Islet of Langerhans (tissue), 1 donor: ENCODE data around the gene ATOH8.

Source experiments
- FAIRE-seq: peaks from one replicate; lab custom pipeline; 2011; peaks lifted over from hg19 to GRCh38; lab: Jason Lieb, UNC

The ATOH8 gene

GRCh38 chr2:85718885-85719492, 34.8 kb upstream of the ATOH8 start:
- no peak for FAIRE-seq

GRCh38 chr2:85719609-85720240, 34.1 kb upstream of the ATOH8 start:
- no peak for FAIRE-seq

GRCh38 chr2:85720533-85720932, 33.3 kb upstream of the ATOH8 start:
- FAIRE-seq = no peak

- no peak for FAIRE-seq
These were observed 32.1 kb upstream of the ATOH8 start for GRCh38 chr2:85721641-85722040.

GRCh38 chr2:85722519-85722918, 31.3 kb upstream of the ATOH8 start:
- FAIRE-seq = no peak

GRCh38 chr2:85723707-85724360, 30.0 kb upstream of the ATOH8 start:
- FAIRE-seq = no peak

- FAIRE-seq = no peak
These were observed 29.0 kb upstream of the ATOH8 start for GRCh38 chr2:85724731-85725181.

GRCh38 chr2:85725451-85725850, 28.3 kb upstream of the ATOH8 start:
- no peak for FAIRE-seq

GRCh38 chr2:85727798-85728197, 26.0 kb upstream of the ATOH8 start:
- no peak for FAIRE-seq

- FAIRE-seq = no peak
These were observed 25.4 kb upstream of the ATOH8 start for GRCh38 chr2:85728342-85728741.

GRCh38 chr2:85728883-85729824, 24.6 kb upstream of the ATOH8 start:
- no peak for FAIRE-seq

- FAIRE-seq = no peak
These were observed 23.8 kb upstream of the ATOH8 start for GRCh38 chr2:85729825-85730510.

GRCh38 chr2:85730686-85731230, 23.0 kb upstream of the ATOH8 start:
- no peak for FAIRE-seq

GRCh38 chr2:85731606-85732005, 22.2 kb upstream of the ATOH8 start:
- no peak for FAIRE-seq

GRCh38 chr2:85732467-85733120, 21.2 kb upstream of the ATOH8 start:
- no peak for FAIRE-seq

GRCh38 chr2:85733121-85733960, 20.4 kb upstream of the ATOH8 start:
- no peak for FAIRE-seq

GRCh38 chr2:85734015-85734414, 19.8 kb upstream of the ATOH8 start:
- FAIRE-seq = no peak

- no peak for FAIRE-seq
These were observed 18.7 kb upstream of the ATOH8 start for GRCh38 chr2:85734942-85735608.

GRCh38 chr2:85735691-85736090, 18.1 kb upstream of the ATOH8 start:
- FAIRE-seq = no peak
